Neuron (in vitro differentiated cells): Measurements from ENCODE around the gene MTA3.

Source experiments
- H2AFZ ChIP-seq: one replicate; pipeline ENCODE4 v1.6.1; 2013; ENCODE audit warnings: low read depth, mild to moderate bottlenecking, inconsistent platforms, low read length, moderate library complexity
- H3K27me3 ChIP-seq: one replicate; pipeline ENCODE4 v1.6.1; 2013; ENCODE audit warnings: low read length; ENCODE audit not compliant: insufficient read depth
- H3K36me3 ChIP-seq: one replicate; pipeline ENCODE4 v1.6.1; 2013; ENCODE audit warnings: low read length; ENCODE audit not compliant: insufficient read depth
- H3K4me1 ChIP-seq: one replicate; pipeline ENCODE4 v1.6.1; 2013; ENCODE audit warnings: low read length; ENCODE audit not compliant: insufficient read depth
- H3K4me3 ChIP-seq: 2 replicates; pipeline ENCODE4 v1.5.1; 2013; ENCODE audit warnings: mild to moderate bottlenecking, low read length, moderate library complexity
- H3K9me3 ChIP-seq: one replicate; pipeline ENCODE4 v1.6.1; 2013; ENCODE audit warnings: low read length

Gene MTA3

GRCh38 chr2:42568401-42569115, at the start of gene MTA3:
MTA3 (plus strand) TSS chr2:42568632; CDS start chr2:42568746, 114 bp downstream.
- peak within 1 kb of the TSS; percentile 18 for H2AFZ ChIP-seq
- no peaks in the 10 kb centered on the region for H3K9me3 ChIP-seq
- peaks cover 10% of the 10 kb centered on the region for H3K36me3 ChIP-seq
- peak within 1 kb of the TSS; percentile 71 for H3K4me3 ChIP-seq
- H3K27me3 ChIP-seq, result no peaks in the 10 kb centered on the region
- H3K4me1 ChIP-seq, result peaks cover 15% of the 10 kb centered on the region

- Histone ChIP-seq H3K4me1 (no peaks in the 10 kb centered on the region), H2AFZ (no peak overlapping the region), H3K27me3 (no peaks in the 10 kb centered on the region), H3K36me3 (no peaks in the 10 kb centered on the region), H3K9me3 (no peaks in the 10 kb centered on the region), H3K4me3 (no peak overlapping the region)
Measured at GRCh38 chr2:42519624-42520023, 48.8 kb upstream of the MTA3 start.

- H2AFZ ChIP-seq, result no peak overlapping the region
- H3K36me3 ChIP-seq, result no peaks in the 10 kb centered on the region
- H3K9me3 ChIP-seq, result no peaks in the 10 kb centered on the region
- H3K27me3 ChIP-seq, result no peaks in the 10 kb centered on the region
- H3K4me3 ChIP-seq, result no peak overlapping the region
- H3K4me1 ChIP-seq, result no peaks in the 10 kb centered on the region
Measured at GRCh38 chr2:42522035-42522434, 46.4 kb upstream of the MTA3 start.

GRCh38 chr2:42523341-42523740, 45.1 kb upstream of the MTA3 start:
- no peaks in the 10 kb centered on the region for H3K36me3 ChIP-seq
- no peaks in the 10 kb centered on the region for H3K4me1 ChIP-seq
- no peak overlapping the region for H3K4me3 ChIP-seq
- H3K9me3 ChIP-seq, result no peaks in the 10 kb centered on the region
- no peaks in the 10 kb centered on the region for H3K27me3 ChIP-seq
- H2AFZ ChIP-seq, result no peak overlapping the region

GRCh38 chr2:42532397-42532796, 36.0 kb upstream of the MTA3 start:
- Histone ChIP-seq H3K4me1 (no peaks in the 10 kb centered on the region), H2AFZ (no peak overlapping the region), H3K9me3 (no peaks in the 10 kb centered on the region), H3K4me3 (no peak overlapping the region), H3K27me3 (no peaks in the 10 kb centered on the region), H3K36me3 (no peaks in the 10 kb centered on the region)

GRCh38 chr2:42537493-42537892, 30.9 kb upstream of the MTA3 start:
- Histone ChIP-seq H3K36me3 (no peaks in the 10 kb centered on the region), H3K9me3 (no peaks in the 10 kb centered on the region), H2AFZ (no peak overlapping the region), H3K4me1 (no peaks in the 10 kb centered on the region), H3K4me3 (no peak overlapping the region), H3K27me3 (no peaks in the 10 kb centered on the region)

- H3K4me1 ChIP-seq, result no peaks in the 10 kb centered on the region
- no peaks in the 10 kb centered on the region for H3K36me3 ChIP-seq
- H3K9me3 ChIP-seq, result no peaks in the 10 kb centered on the region
- H2AFZ ChIP-seq, result no peak overlapping the region
- H3K27me3 ChIP-seq, result no peaks in the 10 kb centered on the region
- H3K4me3 ChIP-seq, result no peak overlapping the region
Measured at GRCh38 chr2:42542871-42543270, 25.6 kb upstream of the MTA3 start.

- Histone ChIP-seq H3K9me3 (no peaks in the 10 kb centered on the region), H3K4me1 (no peaks in the 10 kb centered on the region), H3K27me3 (no peaks in the 10 kb centered on the region), H3K4me3 (no peak overlapping the region), H2AFZ (no peak overlapping the region), H3K36me3 (no peaks in the 10 kb centered on the region)
Measured at GRCh38 chr2:42545023-42545721, 23.3 kb upstream of the MTA3 start.

GRCh38 chr2:42545841-42546390, 22.5 kb upstream of the MTA3 start:
- no peak overlapping the region for H3K4me3 ChIP-seq
- peak overlapping the region; percentile 55 for H2AFZ ChIP-seq
- no peaks in the 10 kb centered on the region for H3K36me3 ChIP-seq
- H3K27me3 ChIP-seq, result no peaks in the 10 kb centered on the region
- H3K4me1 ChIP-seq, result no peaks in the 10 kb centered on the region
- no peaks in the 10 kb centered on the region for H3K9me3 ChIP-seq

GRCh38 chr2:42547014-42547413, 21.4 kb upstream of the MTA3 start:
- no peaks in the 10 kb centered on the region for H3K36me3 ChIP-seq
- H3K4me1 ChIP-seq, result no peaks in the 10 kb centered on the region
- H3K4me3 ChIP-seq, result no peak overlapping the region
- peak overlapping the region; percentile 55 for H2AFZ ChIP-seq
- H3K9me3 ChIP-seq, result no peaks in the 10 kb centered on the region
- H3K27me3 ChIP-seq, result no peaks in the 10 kb centered on the region

- H3K36me3 ChIP-seq, result no peaks in the 10 kb centered on the region
- no peaks in the 10 kb centered on the region for H3K9me3 ChIP-seq
- no peak overlapping the region for H2AFZ ChIP-seq
- no peaks in the 10 kb centered on the region for H3K27me3 ChIP-seq
- no peak overlapping the region for H3K4me3 ChIP-seq
- H3K4me1 ChIP-seq, result no peaks in the 10 kb centered on the region
Measured at GRCh38 chr2:42547446-42548295, 20.8 kb upstream of the MTA3 start.

GRCh38 chr2:42550870-42551269, 17.6 kb upstream of the MTA3 start:
- Histone ChIP-seq H3K4me3 (no peak overlapping the region), H3K36me3 (no peaks in the 10 kb centered on the region), H3K4me1 (no peaks in the 10 kb centered on the region), H3K27me3 (no peaks in the 10 kb centered on the region), H2AFZ (no peak overlapping the region), H3K9me3 (no peaks in the 10 kb centered on the region)

GRCh38 chr2:42554392-42554791, 14.0 kb upstream of the MTA3 start:
- Histone ChIP-seq H2AFZ (no peak overlapping the region), H3K36me3 (no peaks in the 10 kb centered on the region), H3K9me3 (no peaks in the 10 kb centered on the region), H3K4me3 (no peak overlapping the region), H3K27me3 (no peaks in the 10 kb centered on the region), H3K4me1 (no peaks in the 10 kb centered on the region)
